Heart left ventricle (tissue), 13 donors: ENCODE results near the gene ACVR1.

Experiments used
- CTCF ChIP-seq, 12 donors: fragments of 200-600 bp; sonication (generic) in 4 of 12; IDR thresholded peaks; one replicate each; pipeline versions ENCODE4 v1.5.0 to v1.8.0; 2018 to 2022; ENCODE audit warnings: antibody characterized with exemption in 12 of 12, mild to moderate bottlenecking in 5 of 12
- POLR2A ChIP-seq, 2 donors: fragments of 450-650 bp; IDR thresholded peaks; one replicate each; pipeline ENCODE4 v1.6.1; 2017; ENCODE audit warnings: antibody characterized with exemption in 2 of 2, mild to moderate bottlenecking in 2 of 2, moderate library complexity in 2 of 2
- donor health status: ischemic (EF 13 %, LVEDD 7.1; RV severe dilation, severe dysfunction).
- donor health status: DM: no; HTN: yes; CAD: no.
- donor health status: DM: no; HTN: no; CAD: no.
- donor health status: ischemic (EF 25% LVEDD 6.9; RV normal size, moderate dysfunction).
- donor health status: ischemic (EF 25% LVEDD 5.7; RV mildly dilated, moderate dysfunction).
- donor health status: ischemic (EF 35%, LVEDD 5.7; RV mildly dilated, moderate dysfunction).
- donor health status: nonischemic (EF 11% LVEDD 7.7; RV severe dilation, severe dysfunction).
- donor health status: DM: yes; HTN: yes; CAD: no.
- donor health status: PGD.
- donor health status: ischemic (EF 29% LVEDD 5.4; RV normal size, mild dysfunction).
- donor health status: nonischemic (EF 23%, LVEDD 6.1; RV moderate dilation, normal function).

- TF ChIP-seq CTCF (IDR thresholded peaks at IDR 0.05) = no peak
- TF ChIP-seq POLR2A (IDR thresholded peaks at IDR 0.05) = no peak
These were observed 26.5 kb downstream of the ACVR1 start for GRCh38 chr2:157849591-157849990.
